NCI-H510A treated with DMSO at 0.1 percent for 48 hours (cell line): Measurements from ENCODE around the gene USP13.
"Not testable (repeated sequence)": the region's sequence is repeated elsewhere in the genome, so short reads cannot be mapped to it uniquely, and the experiment has no call there.

Experiments
- DNase-seq: peaks from one replicate; lab custom pipeline; 2025; lab: John Stamatoyannopoulos, UW

USP13 gene

DNA sequence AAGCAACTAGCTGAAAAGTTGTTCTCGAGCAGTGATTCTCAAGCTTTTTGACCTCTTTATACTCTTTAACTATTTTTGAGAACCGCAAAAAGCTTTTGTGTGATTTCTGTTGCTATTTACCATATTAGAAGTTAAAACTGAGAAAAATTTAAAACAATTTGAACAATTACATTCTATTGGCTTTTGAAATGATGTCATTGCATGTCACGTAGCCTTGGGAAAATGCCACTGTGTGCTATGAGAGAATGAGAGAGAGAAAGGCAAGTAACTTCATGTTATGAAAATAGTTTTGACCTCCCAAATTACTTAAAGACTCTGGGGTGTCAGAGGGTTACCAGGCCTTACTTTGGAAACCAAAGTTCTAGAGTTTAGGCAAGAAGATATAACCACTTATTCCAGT, 8.0 kb downstream of the USP13 start:
- no peak for DNase-seq

DNA sequence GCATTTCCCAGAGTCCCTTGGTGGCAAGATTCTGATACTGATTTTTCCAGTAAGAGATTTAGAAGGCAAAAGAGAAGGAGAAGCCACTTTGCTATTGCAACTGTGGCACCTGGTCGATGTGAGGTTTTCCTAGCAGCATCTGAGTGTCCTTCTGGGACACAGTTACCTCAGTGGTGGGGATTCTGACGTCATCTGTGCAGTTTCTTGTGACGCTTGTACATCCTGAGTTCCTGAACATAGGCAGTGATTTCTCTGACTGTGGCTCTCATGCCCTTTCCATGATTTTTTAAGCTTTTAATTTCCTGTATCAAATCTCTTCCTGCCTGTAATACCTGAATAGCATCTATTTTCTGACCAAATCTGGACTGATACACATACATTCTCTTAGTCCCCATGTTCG, 8.9 kb downstream of the USP13 start:
- no peak for DNase-seq

GRCh38 chr3:179663093-179663492, 10.3 kb downstream of the USP13 start:
- DNase-seq, result no peak

DNA sequence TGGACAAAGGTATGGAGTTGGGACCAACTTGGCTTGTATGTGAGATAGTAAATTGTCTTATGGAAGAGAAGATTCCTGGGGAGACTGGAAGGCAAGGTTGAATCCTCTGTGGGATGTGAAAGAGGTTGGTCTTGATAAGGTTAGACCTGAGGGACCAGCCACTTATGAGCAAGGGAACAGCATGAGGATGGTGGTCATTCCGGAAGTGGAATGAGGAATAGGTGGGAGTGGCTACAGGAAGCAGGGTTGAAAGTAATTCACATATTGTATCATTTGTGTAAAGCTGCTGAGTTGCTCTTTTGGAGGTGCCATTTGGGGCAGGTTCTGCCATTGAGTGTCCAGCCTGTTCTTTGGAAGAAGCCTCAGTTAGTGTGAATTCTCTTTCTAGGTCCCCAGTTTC, 13.2 kb downstream of the USP13 start:
- DNase-seq, result no peak

DNA sequence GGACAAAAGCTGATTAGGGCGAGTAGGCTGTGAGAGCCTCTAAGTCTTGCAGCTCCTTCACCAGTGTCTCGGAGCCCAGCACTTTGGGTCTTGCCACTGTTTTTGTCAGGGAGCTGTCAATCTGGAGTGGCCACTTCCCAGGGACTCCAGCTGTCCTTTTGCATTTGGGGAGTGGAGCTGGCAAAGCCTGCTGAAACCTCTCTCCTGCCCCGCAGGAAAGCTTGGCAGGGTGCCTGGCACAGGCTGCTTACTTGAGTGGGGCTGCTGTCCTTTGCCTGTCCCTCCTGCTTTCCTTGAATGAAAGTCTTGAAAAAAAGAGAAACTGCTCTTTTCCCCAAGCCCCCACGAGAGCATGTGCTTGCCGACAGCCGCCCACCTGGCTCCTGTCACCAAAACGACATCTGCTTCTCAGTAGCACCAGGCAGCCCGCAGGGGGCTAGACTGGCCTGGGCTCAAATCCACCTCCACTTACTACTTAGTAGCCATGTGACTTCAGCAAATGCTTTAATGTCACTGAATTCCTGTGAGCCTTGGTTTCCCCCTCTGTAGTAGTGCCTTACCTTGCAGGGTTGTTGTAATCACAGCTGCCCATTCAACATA, 13.7 kb downstream of the USP13 start:
- no peak for DNase-seq

- DNase-seq, result no peak
Measured at GRCh38 chr3:179668429-179668828, 15.6 kb downstream of the USP13 start.

DNA sequence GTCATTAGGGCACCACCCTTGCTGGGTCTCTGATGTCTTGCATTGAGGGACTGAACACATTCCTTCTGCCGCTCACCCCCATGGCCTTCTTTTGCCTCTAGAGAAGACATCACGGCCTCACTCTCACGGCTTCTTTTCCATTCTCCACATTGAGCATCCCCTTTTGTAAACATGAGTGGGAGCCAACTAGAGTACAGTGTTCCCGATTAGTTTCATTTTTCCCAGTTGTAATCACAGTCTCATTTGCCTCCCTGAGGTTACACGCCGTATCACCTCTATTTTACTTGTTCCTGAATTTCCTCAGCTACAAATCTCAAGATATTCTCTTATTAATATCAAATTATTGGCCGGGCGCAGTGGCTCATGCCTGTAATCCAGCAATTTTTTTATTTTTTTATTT, 17.5 kb downstream of the USP13 start:
- DNase-seq, result no peak

DNA sequence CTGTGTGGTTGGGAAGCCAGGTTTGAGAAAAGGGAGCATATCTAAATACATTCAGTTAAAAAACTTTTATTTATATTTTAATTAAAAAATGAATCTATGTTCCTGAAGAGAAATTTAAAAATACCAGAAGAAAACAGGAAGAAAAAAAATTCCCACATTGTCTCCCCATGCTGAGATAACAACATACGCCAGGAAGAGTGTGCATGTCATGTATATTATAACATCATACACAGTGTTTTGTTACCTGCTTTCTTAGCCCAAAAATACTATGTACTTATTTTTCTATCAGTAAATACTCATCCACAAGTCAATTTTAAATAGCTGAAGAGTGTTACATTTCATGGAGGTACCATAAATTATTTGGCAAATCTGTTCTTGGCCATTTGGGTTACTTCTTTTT, 18.5 kb downstream of the USP13 start:
- DNase-seq, result no peak

DNA sequence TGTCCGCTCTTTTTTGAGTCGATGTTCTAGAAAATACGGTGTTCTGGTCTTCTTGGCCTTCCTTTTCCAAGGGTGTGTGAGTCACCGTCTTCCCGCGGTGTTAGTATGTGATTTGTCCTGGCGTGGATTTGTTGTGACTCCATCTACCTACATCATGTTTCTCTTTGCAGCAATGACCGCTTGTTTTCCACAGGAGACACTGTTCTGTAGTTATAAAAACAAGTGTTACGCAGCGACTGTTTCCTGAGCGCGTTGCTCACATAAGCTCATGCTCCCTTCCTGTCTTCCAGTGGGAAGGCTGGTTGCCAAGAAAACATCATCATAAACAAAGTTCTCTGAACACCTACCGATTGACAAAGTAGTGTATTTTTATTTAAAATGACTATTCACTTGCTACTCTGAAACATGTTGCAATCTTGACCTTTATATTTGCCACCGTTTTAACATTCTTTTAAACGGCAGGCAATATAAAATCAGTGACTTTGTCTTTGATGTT, 19.0 kb downstream of the USP13 start:
- DNase-seq, result no peak

DNA sequence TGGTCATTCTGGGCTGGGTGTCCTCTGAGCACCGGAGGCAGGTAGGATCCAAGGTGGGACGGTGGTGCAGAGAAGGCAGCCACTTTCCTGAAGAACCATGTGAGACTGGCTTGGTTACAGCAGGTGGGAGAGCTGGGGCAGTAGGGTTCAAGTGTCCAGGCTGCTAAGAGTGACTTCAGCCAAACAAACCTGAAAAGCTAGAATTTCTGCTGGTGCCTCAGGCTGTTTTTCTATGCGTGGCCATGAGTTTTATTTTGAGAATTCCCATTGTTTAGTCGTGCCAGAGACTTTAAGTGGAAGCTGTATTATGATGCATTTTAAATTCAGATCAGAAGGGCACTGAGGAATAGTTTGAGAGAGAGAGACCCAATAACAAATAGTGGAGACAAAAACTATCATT, 20.1 kb downstream of the USP13 start:
- no peak for DNase-seq

GRCh38 chr3:179673523-179673922, 20.7 kb downstream of the USP13 start:
- DNase-seq, result no peak

DNA sequence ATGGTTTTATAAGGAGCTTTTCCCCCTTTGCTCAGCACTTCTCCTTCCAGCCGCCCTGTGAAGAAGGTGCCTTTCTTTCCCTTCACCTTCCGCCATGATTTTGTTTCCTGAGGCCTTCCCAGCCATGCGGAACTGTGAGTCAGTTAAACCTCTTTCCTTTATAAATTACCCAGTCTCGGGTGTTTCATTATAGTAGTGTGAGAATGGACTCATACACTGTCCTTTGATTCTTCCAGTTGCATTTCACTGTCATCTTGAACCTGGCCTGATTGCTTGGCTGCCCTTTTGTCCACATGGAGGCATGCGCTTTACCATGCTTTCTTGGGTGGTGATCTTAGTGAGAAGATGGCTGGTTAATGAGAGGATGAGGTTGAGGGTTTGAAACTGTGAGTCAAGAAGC, 23.2 kb downstream of the USP13 start:
- no peak for DNase-seq

DNA sequence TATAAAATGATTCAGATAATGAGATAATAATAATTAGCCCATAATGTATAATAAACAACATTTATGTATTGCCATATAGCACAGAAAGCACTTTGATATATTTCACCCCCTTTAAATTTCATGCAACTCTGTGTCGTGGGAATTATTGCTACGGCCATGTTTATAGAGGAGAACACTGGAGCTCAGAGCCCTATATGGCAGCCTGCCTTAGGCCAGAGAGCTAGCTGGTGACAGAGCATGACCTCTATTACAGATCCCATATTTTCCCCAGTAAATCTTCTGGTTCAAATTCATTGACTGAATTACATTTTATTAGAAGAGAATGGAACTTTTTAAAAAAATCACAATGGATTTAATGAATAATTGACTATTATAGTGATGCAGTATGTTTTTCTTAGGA, 25.0 kb downstream of the USP13 start:
- DNase-seq, result no peak

DNA sequence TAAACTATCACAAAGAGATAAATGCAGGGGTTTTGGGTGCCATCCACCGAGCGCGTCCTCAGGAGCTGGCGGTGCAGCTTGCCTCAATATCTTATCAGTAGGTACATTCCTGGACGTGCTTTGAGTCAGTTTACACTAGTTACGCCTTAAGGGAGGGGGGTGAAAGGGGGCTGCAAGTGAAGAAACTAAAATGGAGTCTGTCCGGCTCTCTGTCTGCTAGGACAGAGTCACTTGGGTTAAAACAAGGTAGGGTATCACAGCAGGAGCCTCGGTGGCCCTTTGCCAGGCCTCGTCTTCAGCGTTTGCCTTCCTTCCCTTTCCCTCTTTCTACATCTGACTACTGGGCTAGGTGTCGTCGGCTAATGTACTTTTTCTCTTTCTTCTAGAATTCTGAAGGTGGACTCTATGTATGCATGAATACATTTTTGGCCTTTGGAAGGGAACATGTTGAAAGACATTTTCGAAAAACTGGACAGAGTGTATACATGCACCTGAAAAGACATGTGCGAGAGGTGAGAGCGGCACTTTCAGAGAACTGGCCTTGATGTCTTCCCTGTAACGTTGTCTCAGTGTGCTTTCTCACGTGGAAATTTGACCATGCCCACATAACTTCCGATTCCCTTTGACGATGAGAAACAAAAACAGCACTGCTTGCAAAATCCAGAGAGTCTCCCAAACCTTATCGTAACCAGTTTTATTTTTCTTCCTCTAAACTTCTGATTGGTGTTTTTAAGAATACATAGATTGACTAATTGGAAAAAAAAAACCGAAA, 28.8 kb downstream of the USP13 start:
- no peak for DNase-seq

DNA sequence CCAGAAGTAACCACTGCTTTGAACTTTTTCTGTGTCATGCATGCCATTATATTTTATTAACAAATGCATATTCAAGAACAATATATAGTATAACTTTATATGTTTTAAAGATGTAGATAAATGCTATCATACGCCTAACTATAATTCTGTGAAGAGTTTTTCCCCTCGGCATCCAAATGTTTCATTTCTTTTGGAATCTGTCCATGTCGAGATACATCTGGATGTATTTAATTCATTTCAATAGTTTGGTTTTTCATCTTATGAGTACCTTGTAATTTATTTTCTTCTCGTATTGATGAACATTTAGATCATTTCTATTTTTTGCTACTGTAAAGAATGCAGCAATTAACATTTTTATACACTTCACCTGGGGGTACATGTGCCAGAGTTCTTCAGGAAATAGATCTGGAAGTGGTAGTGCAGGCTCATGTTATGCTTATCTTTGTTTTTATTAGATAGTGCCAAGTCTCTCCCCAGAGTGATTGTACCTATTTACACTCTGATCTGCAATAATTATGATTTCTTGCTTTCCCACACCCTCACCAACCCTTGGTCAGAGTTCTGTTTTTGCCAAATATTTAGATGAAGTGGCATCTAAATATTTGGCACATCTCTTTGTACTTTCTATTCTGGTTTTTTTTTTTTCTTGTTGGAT, 29.7 kb downstream of the USP13 start:
- no peak for DNase-seq

DNA sequence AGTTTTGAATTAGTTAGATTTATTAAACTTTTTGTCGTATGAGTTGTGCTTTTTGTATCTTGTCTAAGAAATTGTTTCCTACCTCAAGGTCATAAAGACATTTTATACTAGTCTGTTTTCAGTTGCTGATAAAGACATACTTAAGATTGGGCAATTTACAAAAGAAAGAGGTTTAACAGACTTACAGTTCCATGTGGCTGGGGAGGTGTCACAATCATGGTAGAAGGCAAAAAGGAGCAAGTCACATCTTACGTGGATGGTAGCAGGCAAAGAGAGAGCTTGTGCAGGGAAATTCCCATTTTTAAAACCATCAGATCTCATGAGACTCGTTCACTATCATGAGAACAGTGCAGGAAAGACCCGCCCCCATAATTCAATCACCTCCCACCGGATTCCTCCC, 30.4 kb downstream of the USP13 start:
- DNase-seq, result not testable (repeated sequence)

DNA sequence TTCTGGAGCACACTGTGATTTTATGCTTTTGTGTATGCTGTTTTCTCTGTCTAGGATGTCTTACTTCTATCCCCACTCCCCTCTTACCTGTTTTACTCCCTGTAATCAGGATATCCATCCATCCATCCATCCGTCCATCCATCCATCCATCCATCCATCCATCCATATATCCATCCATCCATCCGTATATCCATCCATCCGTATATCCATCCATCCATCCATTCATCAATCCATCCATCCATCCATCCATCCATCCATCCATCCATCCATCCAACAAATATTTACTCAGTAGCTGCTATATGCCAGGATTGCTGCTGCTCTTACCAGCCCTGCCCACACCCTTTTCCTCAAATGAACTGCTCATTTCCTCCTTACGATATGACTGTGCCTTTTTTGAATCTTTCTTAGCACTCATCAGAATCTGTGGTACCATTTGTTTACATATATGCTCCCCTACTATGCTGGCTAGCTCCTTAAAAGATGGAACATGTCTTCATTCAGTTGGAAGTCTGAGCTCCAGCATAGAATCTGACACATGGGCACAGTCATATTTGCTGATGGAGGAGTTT, 35.2 kb downstream of the USP13 start:
- no peak for DNase-seq

- no peak for DNase-seq
Measured at GRCh38 chr3:179688850-179689249, 36.0 kb downstream of the USP13 start.

GRCh38 chr3:179694731-179695130, 41.9 kb downstream of the USP13 start:
- no peak for DNase-seq

GRCh38 chr3:179695672-179696313, 43.0 kb downstream of the USP13 start:
- no peak for DNase-seq

- DNase-seq, result no peak
Measured at GRCh38 chr3:179697736-179698332, 45.0 kb downstream of the USP13 start.

DNA sequence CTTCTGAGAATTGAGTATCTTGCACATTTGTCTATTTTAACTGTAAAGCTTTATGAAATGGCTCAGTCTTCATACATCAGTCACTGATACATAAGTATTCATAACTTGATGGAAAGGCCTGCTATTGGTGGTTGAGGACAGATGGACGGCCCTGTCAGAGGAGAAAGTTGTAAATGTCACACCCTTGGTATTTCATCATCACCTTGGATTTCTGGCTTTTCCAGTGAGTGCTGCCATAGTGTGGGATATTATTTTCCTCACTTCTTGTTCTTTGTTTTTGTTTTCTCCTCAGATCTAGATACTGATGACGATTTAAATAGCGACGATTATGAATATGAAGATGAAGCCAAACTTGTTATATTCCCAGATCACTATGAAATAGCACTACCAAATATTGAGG, 47.9 kb downstream of the USP13 start:
- DNase-seq, result no peak
